Ecto neural progenitor cell (in vitro differentiated cells): ENCODE measurements around the gene CCNK.

Experiments used
- DNase-seq: peaks from one replicate; pipeline ENCODE4 v3.0.0-alpha.2; 2018; ENCODE audit warnings: low spot score

CCNK gene

DNA sequence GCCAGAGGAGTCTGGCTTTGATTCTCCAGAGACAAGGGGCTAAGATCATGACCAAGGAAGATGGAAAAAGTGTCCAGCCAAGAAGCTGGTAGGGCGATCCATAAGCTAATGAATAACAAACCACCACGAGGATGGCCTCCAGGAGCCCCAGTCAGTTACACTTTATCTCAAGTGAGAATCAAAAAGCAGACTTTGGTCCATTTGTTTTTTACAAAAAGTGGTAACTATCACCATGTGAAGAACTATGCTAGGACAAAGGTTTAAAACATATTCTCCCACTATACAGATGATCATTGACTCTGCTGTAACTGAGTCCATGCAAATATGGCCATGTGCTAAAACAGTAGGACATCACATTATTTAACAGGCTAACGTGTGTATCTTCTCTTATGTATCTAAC lies 14.5 kb upstream of the CCNK start:
- DNase-seq: no peak

GRCh38 chr14:99467336-99468078 lies 13.7 kb upstream of the CCNK start:
- DNase-seq: no peak

GRCh38 chr14:99468081-99468480 lies 13.1 kb upstream of the CCNK start:
- DNase-seq: no peak

DNA sequence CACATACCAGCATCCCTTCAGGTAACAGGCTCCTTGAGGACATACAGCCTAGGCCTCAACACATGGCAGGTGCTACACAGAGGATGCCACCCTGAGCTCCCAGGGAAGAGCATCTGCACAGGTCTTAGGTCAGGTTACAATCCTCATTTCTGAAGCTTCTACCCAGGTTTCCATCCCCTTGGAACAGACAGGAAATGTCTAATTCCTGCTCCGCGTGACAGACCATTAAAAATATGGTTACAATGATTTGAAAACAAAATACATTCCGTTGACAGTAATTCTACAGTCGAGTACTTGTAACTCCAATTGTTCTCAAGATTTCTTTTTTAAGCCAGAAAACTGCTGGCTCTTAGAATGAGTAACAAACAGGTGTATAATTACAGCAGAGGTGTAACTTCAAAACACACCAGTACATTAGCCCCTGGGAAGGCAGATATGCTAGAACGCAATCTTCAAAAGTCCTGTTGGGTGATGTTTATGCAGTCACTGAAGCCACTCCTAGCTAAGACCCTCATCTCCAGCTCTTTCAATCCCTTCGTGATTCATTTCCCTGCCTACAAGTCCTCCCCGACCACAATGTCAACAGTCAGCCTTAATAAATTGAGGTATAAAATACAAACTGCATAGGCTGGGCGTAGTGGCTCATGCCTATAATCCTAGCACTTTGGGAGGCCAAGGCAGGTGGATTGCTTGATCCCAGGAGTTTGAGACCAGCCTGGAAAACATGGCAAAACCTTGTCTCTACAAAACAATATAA lies 12.2 kb upstream of the CCNK start:
- DNase-seq: no peak

DNA sequence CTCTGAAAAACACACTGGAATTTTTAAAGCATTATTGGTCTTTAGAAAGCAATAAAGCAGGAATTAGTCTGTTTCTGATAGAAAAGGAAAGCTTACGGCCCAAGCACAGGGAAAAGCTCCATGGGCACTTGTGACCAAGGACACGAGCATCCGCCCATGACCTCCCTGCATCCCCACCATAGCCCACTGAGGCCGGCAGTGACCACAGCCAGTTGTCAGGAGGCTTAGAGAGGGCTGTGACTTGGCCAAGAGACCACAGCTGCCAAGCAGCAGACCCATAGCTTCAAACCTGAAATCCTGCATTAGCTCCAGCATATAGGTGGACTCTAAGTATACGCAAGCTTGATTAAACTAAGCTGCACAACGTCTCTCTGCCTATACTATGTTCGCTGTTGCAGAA lies 9.5 kb upstream of the CCNK start:
- no peak for DNase-seq

DNA sequence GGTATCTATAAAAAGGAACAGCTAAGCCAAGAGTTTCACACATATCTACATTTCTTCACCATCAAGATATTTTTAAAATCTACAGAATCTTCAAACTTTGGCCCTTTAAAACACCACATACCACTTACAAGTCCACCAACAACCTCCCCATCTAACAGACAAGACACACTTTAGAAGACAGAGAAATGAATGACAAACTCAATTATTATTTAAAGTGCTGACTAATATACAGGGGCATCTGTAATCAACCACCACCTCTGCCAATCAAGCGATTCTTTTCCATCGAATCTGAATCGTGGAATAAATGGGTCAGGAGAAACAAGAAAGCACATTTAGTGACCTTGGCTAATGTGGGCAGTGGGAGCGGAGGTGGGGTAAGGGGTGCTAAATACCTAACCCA lies 8.3 kb upstream of the CCNK start:
- no peak for DNase-seq

DNA sequence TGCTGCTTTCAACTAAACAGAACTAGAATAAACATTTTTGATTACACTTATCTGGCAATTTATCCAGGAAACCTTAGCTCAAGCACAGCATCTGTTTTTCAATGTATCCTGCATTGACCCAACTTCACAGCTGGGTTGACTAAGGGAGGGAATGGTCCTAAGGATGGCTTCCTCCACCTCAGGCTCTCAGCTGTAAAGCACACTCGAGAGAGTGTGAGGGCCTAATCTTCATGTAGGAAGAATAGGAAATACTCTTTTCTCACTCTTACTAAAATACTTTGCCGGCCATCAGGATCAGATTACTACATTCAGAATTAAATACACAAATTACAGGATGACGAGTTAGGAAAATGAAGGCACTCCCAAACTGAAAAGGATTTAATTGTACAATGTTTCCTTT lies 7.8 kb upstream of the CCNK start:
- no peak for DNase-seq

- DNase-seq: no peak
Observed at GRCh38 chr14:99475179-99475578, 6.0 kb upstream of the CCNK start.

GRCh38 chr14:99475660-99476059 lies 5.5 kb upstream of the CCNK start:
- DNase-seq: no peak

- DNase-seq: no peak
Observed at GRCh38 chr14:99476864-99477263, 4.3 kb upstream of the CCNK start.

GRCh38 chr14:99478128-99478527 lies 3.1 kb upstream of the CCNK start:
- DNase-seq: no peak

DNA sequence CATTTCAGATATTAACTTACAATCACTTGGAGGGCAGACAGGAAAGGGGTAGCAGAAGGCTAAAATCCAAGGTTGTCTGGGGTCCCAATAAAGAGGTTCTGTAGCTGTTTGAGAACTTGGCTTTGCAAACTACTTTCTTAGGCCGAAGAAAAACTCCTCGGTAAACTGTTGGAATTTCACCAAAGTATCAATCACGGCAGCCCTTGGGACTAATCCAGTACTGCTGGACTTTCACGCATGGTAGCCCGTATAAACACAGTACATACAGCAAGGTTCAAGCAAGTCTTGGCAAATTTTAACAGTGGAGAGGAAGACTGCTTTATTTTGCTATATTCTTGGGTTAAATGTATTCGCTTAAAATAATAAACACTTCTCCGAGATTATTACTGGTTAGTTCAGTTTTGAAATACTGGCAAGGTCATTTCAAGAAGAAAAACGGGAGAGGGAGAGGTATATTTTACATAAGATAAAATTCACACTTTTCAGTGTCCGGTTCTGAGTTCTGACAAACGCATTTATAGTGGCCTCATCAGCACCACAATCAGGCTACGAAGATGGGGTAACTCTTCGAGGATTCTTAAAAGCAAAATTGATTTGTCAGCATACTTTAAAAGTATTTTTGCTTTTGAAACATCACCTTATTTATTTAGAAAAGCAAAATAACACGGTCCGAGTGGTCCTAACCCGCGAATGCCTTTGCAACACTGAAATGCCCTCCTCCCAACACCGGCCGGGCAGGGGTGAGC lies 1.9 kb upstream of the CCNK start:
- no peak for DNase-seq

DNA sequence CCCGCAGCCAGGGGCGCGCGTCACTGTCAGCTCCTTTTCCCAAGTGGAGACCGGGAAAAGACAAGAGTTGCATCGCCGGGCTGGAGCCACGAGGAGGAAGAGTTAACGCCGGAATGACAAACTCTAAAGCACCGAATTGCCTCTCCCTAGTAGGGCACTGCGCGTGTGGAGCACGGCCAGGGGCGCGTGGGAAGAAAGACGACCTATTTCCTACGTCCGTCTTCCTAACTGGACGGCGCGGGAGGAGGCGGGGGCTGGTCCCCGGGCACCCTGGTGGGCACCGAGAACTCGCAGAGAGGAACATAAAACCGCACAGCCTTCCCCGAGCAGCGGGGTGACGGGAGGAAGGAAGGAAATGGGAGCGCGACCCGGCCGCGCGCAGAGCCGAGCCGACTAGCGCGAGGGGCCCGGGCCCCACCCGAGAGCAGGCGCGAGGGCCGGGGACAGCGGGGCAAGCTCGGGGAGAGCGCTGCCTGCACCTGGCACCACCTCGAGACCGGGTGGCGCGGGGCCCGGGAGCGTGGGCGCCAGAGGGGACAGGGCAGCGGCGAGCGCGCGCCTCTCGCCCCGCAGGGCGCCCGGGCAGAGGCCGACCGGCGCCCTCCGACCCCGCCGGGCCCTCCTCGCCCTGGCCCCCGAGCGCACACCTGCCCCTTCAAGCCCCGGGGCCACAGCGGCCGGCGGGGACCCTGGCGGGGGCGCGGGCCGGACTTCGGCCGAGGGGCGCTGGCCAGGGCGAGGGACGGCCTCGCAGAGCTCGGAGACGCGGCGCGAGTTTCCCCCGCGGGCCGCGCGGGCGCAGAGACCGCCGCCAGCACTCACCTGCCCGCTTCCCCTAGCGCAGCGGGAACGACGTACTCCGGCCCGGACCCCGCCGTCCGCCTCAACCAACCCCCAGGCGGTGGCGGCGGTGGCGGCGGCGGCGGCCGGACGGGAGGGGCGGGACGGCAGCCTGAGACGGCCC lies 1.0 kb upstream of the CCNK start, which contains the start of gene SETD3:
Gene SETD3 (minus strand): TSS at position 954 of the 964 bp plus-strand sequence. CDS start 15,054 bp downstream, outside the sequence.
- DNase-seq: peak; percentile 74

DNA sequence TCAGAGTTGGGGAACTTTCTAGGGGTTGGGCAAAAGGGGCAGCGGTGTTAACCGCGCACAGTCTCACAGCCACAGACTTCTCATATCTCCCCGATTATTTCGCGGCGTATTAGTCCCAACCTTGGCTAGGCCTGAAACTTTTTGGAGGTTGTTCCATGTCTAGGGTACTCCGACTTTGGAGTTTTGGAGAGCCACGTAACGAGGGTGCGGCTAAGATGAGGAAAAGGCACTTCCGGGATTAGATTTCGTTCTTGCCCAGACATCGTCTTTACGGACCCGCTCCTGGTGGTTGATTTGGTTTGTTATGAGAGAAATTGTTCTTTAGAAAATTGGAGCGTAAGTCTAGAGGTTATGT lies 513 bp downstream of the CCNK start:
- DNase-seq: no peak

DNA sequence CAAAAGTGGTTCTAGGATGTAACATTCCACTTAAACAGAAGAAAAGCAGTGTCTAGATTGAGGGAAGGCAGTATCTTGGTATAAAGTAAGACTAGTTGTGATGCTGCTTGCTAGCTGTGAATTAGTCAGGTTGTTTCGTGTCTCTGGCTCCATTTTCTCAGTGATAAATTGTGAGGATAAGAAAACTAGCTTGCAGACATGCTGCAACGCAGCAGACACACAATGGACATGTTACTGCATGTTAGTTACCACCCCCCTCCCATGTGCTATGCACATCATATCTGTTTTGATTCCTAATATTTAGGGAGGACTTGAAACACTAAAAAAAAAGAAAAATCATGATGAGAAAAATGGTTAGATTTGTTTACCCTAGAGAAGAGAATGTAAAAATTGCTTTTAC lies 2.9 kb downstream of the CCNK start:
- DNase-seq: no peak

DNA sequence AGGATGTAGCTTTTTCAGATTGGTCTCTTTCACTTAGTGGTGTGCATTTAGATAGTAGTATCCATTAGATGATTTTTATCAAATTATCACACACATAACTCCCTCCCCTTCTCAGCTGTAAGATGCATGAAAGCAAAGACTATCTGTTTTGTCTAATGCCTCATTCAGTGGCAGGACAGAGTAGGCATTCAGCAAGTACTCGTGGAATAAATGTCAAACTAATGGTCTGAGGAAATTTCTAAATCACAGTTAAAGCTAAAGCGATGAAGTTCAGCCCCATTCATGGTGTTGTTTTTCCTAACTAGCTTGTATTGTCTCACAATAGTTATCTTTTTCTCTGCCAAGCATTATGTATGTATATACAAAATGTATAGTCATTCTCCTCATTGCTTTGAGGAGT lies 16.1 kb downstream of the CCNK start:
- no peak for DNase-seq

DNA sequence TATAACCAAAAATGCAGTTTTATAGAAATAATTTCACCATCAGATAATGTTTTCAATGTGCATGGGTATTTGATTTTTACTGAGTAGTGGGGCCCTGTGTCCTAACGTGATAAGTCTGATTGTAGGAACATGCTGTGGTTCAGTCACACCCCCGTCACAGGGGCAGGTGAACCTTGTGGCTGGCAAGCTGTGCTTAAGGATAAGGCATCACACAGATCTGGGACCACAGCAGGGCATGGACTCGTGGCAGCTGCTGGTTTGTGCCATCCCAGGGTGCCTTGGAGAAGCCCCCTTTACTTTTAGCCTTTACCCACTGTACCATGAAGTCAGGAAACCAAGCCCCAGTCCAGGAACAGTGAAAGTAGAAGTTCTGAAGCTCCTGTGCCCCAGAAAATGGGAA lies 16.7 kb downstream of the CCNK start:
- no peak for DNase-seq

GRCh38 chr14:99502989-99503421 lies 21.8 kb downstream of the CCNK start:
- DNase-seq: no peak

DNA sequence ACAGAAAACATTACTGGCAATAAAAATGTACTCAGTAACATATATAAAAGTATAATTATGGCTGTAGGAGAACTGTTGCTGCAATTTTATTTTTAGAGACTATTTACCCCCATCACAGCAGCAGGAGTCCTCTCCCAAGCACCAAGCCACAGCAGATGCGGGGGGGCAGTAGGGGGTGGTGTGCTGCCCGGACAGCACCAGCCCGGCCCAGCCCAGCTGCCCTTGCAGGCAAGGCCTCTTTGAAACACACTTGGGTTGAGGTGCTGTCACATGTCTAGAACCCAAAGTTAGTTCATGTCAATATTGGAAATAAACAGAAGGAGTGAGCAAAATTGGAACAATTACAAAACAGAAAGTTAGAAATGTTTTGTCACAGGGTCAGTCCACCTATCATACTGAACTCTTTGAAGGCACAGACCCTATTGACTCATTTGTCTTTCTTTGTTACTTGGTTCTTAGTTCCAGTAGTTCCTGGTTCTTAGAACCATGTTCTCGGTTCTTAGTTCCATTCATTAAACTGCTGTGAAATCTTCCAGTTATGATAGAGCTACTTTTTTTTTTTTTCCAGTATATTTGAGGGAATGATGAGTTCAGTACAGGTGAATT lies 22.7 kb downstream of the CCNK start:
- no peak for DNase-seq

GRCh38 chr14:99505089-99505488 lies 23.9 kb downstream of the CCNK start:
- no peak for DNase-seq

DNA sequence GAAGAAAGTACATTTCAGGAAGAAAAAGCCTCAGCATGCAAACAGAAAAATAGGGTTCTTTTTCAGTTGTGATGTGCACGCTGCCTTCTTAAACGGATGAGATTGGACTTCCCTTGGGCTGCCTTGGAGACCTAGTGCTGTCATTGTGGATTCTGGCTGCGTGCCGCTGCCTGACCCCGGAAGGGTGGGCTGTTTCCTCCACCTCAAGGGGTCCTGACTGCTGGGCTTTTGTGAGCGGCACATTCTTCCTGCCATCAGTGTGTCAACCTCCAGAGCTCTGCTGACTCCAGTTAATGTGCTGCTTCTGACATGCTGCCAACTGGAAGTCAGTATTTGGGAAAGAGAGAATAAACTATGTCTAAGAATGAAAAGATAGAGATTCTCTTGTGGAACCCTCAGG lies 25.1 kb downstream of the CCNK start:
- DNase-seq: no peak
